HG03469 (cell line): ENCODE results near the gene AKT2.

Source experiments
- ATAC-seq: cut with Tn5 transposase; IDR thresholded peaks from one replicate; pipeline ENCODE4 v1.9.1; 2021; ENCODE audit warnings: mild to moderate bottlenecking, moderate library complexity, moderate number of reproducible peaks; ENCODE audit not compliant: unreplicated experiment

AKT2 gene

GRCh38 chr19:40255619-40256166 lies 29.5 kb downstream of the AKT2 start:
- ATAC-seq: no peak

GRCh38 chr19:40254714-40255418 lies 30.3 kb downstream of the AKT2 start:
- ATAC-seq: no peak

GRCh38 chr19:40253611-40254092 lies 31.5 kb downstream of the AKT2 start:
- no peak for ATAC-seq

GRCh38 chr19:40252395-40252794 lies 32.8 kb downstream of the AKT2 start:
- ATAC-seq: no peak

- ATAC-seq: no peak
Observed at GRCh38 chr19:40251991-40252390, 33.2 kb downstream of the AKT2 start.

GRCh38 chr19:40251244-40251643 lies 33.9 kb downstream of the AKT2 start:
- ATAC-seq: no peak

GRCh38 chr19:40249781-40250180 lies 35.4 kb downstream of the AKT2 start:
- ATAC-seq: no peak

GRCh38 chr19:40249201-40249600 lies 35.9 kb downstream of the AKT2 start:
- ATAC-seq: no peak

- no peak for ATAC-seq
Observed at GRCh38 chr19:40247735-40248262, 37.3 kb downstream of the AKT2 start.

GRCh38 chr19:40247178-40247577 lies 38.0 kb downstream of the AKT2 start:
- ATAC-seq: no peak

- no peak for ATAC-seq
Observed at GRCh38 chr19:40246292-40247073, 38.7 kb downstream of the AKT2 start.

GRCh38 chr19:40245506-40246128 lies 39.5 kb downstream of the AKT2 start:
- ATAC-seq: no peak

GRCh38 chr19:40244579-40245317 lies 40.4 kb downstream of the AKT2 start:
- ATAC-seq: no peak

- no peak for ATAC-seq
Observed at GRCh38 chr19:40243181-40243580, 42.0 kb downstream of the AKT2 start.

GRCh38 chr19:40242480-40242879 lies 42.7 kb downstream of the AKT2 start:
- ATAC-seq: no peak

GRCh38 chr19:40241809-40242384 lies 43.2 kb downstream of the AKT2 start:
- ATAC-seq: no peak

- ATAC-seq: no peak
Observed at GRCh38 chr19:40241125-40241808, 43.9 kb downstream of the AKT2 start.

GRCh38 chr19:40240332-40240731 lies 44.8 kb downstream of the AKT2 start:
- ATAC-seq: no peak

- no peak for ATAC-seq
Observed at GRCh38 chr19:40239415-40240226, 45.5 kb downstream of the AKT2 start.
